H9 (cell line): ENCODE results near the gene BYSL. TPM values are rescaled to one million over a fixed set of nuclear protein-coding genes. Genes with fewer than 3 reads are reported as not detected.
"Not testable (repeated sequence)": the region's sequence is repeated elsewhere in the genome, so short reads cannot be mapped to it uniquely, and the experiment has no call there.

Experiments used
- DNase-seq: peaks from one replicate; pipeline ENCODE4 v3.0.0-alpha.2; 2017
- H2AFZ ChIP-seq: one replicate; pipeline ENCODE4 v1.6.1; 2013; ENCODE audit warnings: mild to moderate bottlenecking, low read length, control low read depth, moderate library complexity
- H2AK5ac ChIP-seq: 2 replicates; pipeline ENCODE4 v1.6.1; 2013; ENCODE audit warnings: low read length, control low read depth, mixed read lengths; ENCODE audit not compliant: insufficient read length
- H2BK120ac ChIP-seq: one replicate; pipeline ENCODE4 v1.6.1; 2013; ENCODE audit warnings: low read depth, mild to moderate bottlenecking, low read length, control low read depth, inconsistent platforms; ENCODE audit not compliant: poor library complexity, severe bottlenecking
- H2BK12ac ChIP-seq: 2 replicates; pipeline ENCODE4 v1.6.1; 2013; ENCODE audit warnings: low read length, control low read depth, mixed read lengths, low read depth; ENCODE audit not compliant: insufficient read length
- H2BK15ac ChIP-seq: 2 replicates; pipeline ENCODE4 v1.6.1; 2013; ENCODE audit warnings: low read depth, low read length, control low read depth
- H2BK20ac ChIP-seq: one replicate; pipeline ENCODE4 v1.6.1; 2013; ENCODE audit warnings: low read depth, mild to moderate bottlenecking, low read length, control low read depth, inconsistent platforms; ENCODE audit not compliant: poor library complexity, severe bottlenecking
- H2BK5ac ChIP-seq: 2 replicates; pipeline ENCODE4 v1.6.1; 2013; ENCODE audit warnings: low read length, control low read depth, mixed read lengths; ENCODE audit not compliant: insufficient read length
- H3K14ac ChIP-seq: 2 replicates; pipeline ENCODE4 v1.6.1; 2013; ENCODE audit warnings: low read length, control low read depth; ENCODE audit not compliant: insufficient read depth
- H3K18ac ChIP-seq: 2 replicates; pipeline ENCODE4 v1.6.1; 2013; ENCODE audit warnings: low read depth, mild to moderate bottlenecking, mixed read lengths, low read length, control low read depth; ENCODE audit not compliant: insufficient read length
- H3K23ac ChIP-seq: 2 replicates; pipeline ENCODE4 v1.6.1; 2013; ENCODE audit warnings: low read length, control low read depth, mixed read lengths, low read depth; ENCODE audit not compliant: insufficient read length
- H3K23me2 ChIP-seq: 2 replicates; pipeline ENCODE4 v1.6.1; 2013; ENCODE audit warnings: low read depth, mild to moderate bottlenecking, mixed read lengths, low read length, control low read depth; ENCODE audit not compliant: insufficient read length, poor library complexity, severe bottlenecking
- H3K27ac ChIP-seq: 2 replicates; pipeline ENCODE4 v1.5.1; 2013; ENCODE audit warnings: low read length, control low read depth, mixed read lengths, low read depth; ENCODE audit not compliant: insufficient read length
- H3K27me3 ChIP-seq: 2 replicates; pipeline ENCODE4 v1.6.1; 2013; ENCODE audit warnings: low read length, control low read depth, inconsistent platforms; ENCODE audit not compliant: insufficient read depth
- H3K4ac ChIP-seq: 2 replicates; pipeline ENCODE4 v1.6.1; 2013; ENCODE audit warnings: low read depth, mild to moderate bottlenecking, control low read depth, inconsistent platforms, low read length, moderate library complexity
- H3K4me1 ChIP-seq: 2 replicates; pipeline ENCODE4 v1.6.1; 2013; ENCODE audit warnings: low read length, control low read depth, inconsistent platforms; ENCODE audit not compliant: insufficient read depth
- H3K4me2 ChIP-seq: 2 replicates; pipeline ENCODE4 v1.6.1; 2013; ENCODE audit warnings: low read length, control low read depth, mixed read lengths; ENCODE audit not compliant: insufficient read length, insufficient read depth
- H3K56ac ChIP-seq: 2 replicates; pipeline ENCODE4 v1.6.1; 2013; ENCODE audit warnings: low read depth, mild to moderate bottlenecking, mixed read lengths, low read length, control low read depth; ENCODE audit not compliant: insufficient read length
- H3K79me1 ChIP-seq: 2 replicates; pipeline ENCODE4 v1.6.1; 2013; ENCODE audit warnings: low read depth, mild to moderate bottlenecking, moderate library complexity, low read length, control low read depth, inconsistent platforms; ENCODE audit not compliant: insufficient read depth, poor library complexity, severe bottlenecking
- H3K79me2 ChIP-seq: 2 replicates; pipeline ENCODE4 v1.6.1; 2013; ENCODE audit warnings: low read length, control low read depth, inconsistent platforms; ENCODE audit not compliant: insufficient read depth
- H3K9ac ChIP-seq: 2 replicates; pipeline ENCODE4 v1.6.1; 2013; ENCODE audit warnings: low read length, control low read depth, mixed read lengths; ENCODE audit not compliant: insufficient read length; ENCODE audit errors: extremely low read depth
- H3K9me3 ChIP-seq: one replicate; pipeline ENCODE4 v1.6.1; 2013; ENCODE audit warnings: low read depth, low read length, inconsistent platforms; ENCODE audit not compliant: control insufficient read depth
- H3T11ph ChIP-seq: one replicate; pipeline ENCODE4 v1.6.1; 2013; ENCODE audit warnings: mild to moderate bottlenecking, low read length, control low read depth, inconsistent platforms
- H4K20me1 ChIP-seq: one replicate; pipeline ENCODE4 v1.6.1; 2013; ENCODE audit not compliant: control insufficient read depth, insufficient read length, insufficient read depth
- H4K5ac ChIP-seq: 2 replicates; pipeline ENCODE4 v1.6.1; 2013; ENCODE audit warnings: low read depth, mild to moderate bottlenecking, mixed read lengths, low read length, control low read depth; ENCODE audit not compliant: insufficient read length
- H4K8ac ChIP-seq: replicated peaks from 2 replicates; pipeline ENCODE4 v1.6.1; 2013; ENCODE audit warnings: low read length, control low read depth, mixed read lengths, low read depth; ENCODE audit not compliant: insufficient read length
- H4K91ac ChIP-seq: 2 replicates; pipeline ENCODE4 v1.6.1; 2013; ENCODE audit warnings: low read depth, mild to moderate bottlenecking, moderate library complexity, mixed read lengths, low read length, control low read depth; ENCODE audit not compliant: insufficient read length
- H3K27ac Mint-ChIP-seq, 3 experiments: 2 replicates in 2 of 3; 3 replicates in 1 of 3; pipeline ENCODE4 v1.8.0; 2020 to 2021; ENCODE audit warnings: mixed read lengths in 3 of 3, mild to moderate bottlenecking in 1 of 3, moderate library complexity in 1 of 3
- H3K27me3 Mint-ChIP-seq: 2 replicates; pipeline ENCODE4 v1.8.0; 2021; ENCODE audit warnings: low read depth, mild to moderate bottlenecking, moderate library complexity, mixed read lengths
- H3K36me3 Mint-ChIP-seq, 3 experiments: 2 replicates in 2 of 3; 3 replicates in 1 of 3; pipeline ENCODE4 v1.8.0; 2020 to 2021; ENCODE audit warnings: low read depth in 3 of 3, mixed read lengths in 3 of 3; ENCODE audit not compliant: insufficient read depth in 1 of 3
- H3K4me1 Mint-ChIP-seq, 2 experiments: 2 replicates each; pipeline ENCODE4 v1.8.0; 2020; ENCODE audit warnings: mixed read lengths in 2 of 2
- H3K4me3 Mint-ChIP-seq, 2 experiments: 2 replicates in 1 of 2; 3 replicates in 1 of 2; pipeline ENCODE4 v1.8.0; 2020 to 2021; ENCODE audit warnings: mild to moderate bottlenecking in 2 of 2, mixed read lengths in 2 of 2, moderate library complexity in 1 of 2
- H3K9me3 Mint-ChIP-seq, 2 experiments: 2 replicates in 1 of 2; 3 replicates in 1 of 2; pipeline ENCODE4 v1.8.0; 2020; ENCODE audit warnings: mild to moderate bottlenecking in 2 of 2, mixed read lengths in 2 of 2, moderate library complexity in 1 of 2
- WGBS: extraction: QIAGEN DNeasy Blood & Tissue Kit; methylation state at CpG from one replicate; pipeline ENCODE4 v1.1.7; 2013; ENCODE audit warnings: missing lambda C conversion rate, low lambda C conversion rate, mixed read lengths; ENCODE audit not compliant: insufficient read length; ENCODE audit errors: extremely low coverage; 5-methylcytosine and 5-hydroxymethylcytosine counted together
- total RNA-seq: library from RNA; stranded (reverse); gene quantifications from 2 replicates; pipeline ENCODE4 v1.2.1, GENCODE V29; 2021
- TF ChIP-seq, protein P1 (sequence below): fragments of 200-600 bp; sonication (generic); conservative IDR thresholded peaks from 3 replicates; pipeline ENCODE4 v1.8.0; 2021; ENCODE audit warnings: antibody characterized with exemption, mild to moderate bottlenecking

The BYSL gene
- total RNA-seq, 1 experiment from 2014 or later: 71.1 TPM

DNA sequence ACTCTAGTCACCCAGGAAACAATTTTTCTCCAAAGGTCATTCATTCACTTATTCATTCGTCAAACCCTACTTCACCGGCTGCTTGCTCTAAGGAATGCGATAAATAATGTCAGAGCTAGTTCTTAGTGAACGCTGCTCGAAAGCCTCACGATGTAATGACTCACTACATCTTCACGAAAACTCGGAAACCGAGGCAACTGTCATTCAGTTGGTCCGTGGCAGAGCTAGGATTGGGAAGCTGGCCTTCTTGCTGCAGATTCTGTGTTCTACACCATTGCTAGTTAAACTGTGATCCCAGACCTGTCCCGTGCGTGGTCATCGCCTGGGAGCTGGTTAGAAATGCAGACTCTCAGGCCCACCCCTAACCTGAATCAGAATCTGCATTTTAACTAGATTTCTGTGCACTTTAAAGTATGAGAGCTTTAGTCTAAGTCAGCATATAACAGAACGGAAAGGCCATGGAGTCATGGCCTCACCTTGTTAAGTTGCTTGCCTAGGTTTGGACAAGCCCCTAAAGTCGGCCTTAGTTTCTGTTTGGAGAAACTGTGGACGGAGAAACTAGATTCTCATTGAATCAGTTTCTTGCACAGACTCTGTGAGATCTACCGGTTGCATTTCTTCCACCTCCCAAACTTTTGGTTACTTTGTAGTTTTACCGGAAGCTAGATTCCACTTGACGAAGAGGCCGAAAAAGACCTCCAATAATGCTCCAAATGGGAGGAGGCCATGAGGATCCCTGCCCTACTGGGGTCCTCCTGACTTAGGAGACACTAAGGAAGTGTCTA is 21.0 kb downstream of the BYSL start:
- Histone ChIP-seq H3T11ph (no peak overlapping the region), H2AFZ (peak overlapping the region; percentile 83), H3K79me2 (no peaks in the 10 kb centered on the region), H3K23me2 (peaks cover 7% of the 10 kb centered on the region), H3K4me2 (peak overlapping the region; percentile 72), H2BK12ac (no peak overlapping the region), H3K4me1 (peaks cover 16% of the 10 kb centered on the region; the same call in 1 of the 2 replicates), H3K9me3 (no peaks in the 10 kb centered on the region), H2BK15ac (no peak overlapping the region), H2BK5ac (no peak overlapping the region), H3K23ac (no peak overlapping the region), H3K14ac (no peak overlapping the region), H4K20me1 (no peaks in the 10 kb centered on the region), H3K18ac (no peak overlapping the region), H3K9ac (peak overlapping the region; percentile 30), H4K8ac (no peak overlapping the region), H3K56ac (no peak overlapping the region), H3K27me3 (no peaks in the 10 kb centered on the region), H2AK5ac (no peak overlapping the region), H3K27ac (no peak overlapping the region), H4K91ac (no peak overlapping the region), H3K79me1 (no peaks in the 10 kb centered on the region), H2BK120ac (no peak overlapping the region), H3K4ac (no peak overlapping the region), H4K5ac (no peak overlapping the region), H2BK20ac (no peak overlapping the region)
- Mint-ChIP-seq H3K27me3 (peaks cover 5% of the 10 kb centered on the region), H3K4me1 (peaks cover 24 to 32% of the 10 kb centered on the region in 2 experiments), H3K4me3 (peak overlapping the region; percentile 73 to 84), H3K36me3 (peaks cover 0 to 6% (median 5%) of the 10 kb centered on the region in 3 experiments; a peak in 6 of 7 replicates), H3K9me3 (no peaks in the 10 kb centered on the region), H3K27ac (no peak overlapping the region)
- TF ChIP-seq, protein P1, sequence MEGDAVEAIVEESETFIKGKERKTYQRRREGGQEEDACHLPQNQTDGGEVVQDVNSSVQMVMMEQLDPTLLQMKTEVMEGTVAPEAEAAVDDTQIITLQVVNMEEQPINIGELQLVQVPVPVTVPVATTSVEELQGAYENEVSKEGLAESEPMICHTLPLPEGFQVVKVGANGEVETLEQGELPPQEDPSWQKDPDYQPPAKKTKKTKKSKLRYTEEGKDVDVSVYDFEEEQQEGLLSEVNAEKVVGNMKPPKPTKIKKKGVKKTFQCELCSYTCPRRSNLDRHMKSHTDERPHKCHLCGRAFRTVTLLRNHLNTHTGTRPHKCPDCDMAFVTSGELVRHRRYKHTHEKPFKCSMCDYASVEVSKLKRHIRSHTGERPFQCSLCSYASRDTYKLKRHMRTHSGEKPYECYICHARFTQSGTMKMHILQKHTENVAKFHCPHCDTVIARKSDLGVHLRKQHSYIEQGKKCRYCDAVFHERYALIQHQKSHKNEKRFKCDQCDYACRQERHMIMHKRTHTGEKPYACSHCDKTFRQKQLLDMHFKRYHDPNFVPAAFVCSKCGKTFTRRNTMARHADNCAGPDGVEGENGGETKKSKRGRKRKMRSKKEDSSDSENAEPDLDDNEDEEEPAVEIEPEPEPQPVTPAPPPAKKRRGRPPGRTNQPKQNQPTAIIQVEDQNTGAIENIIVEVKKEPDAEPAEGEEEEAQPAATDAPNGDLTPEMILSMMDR: no peak
- WGBS: no CpG with 5 or more reads among the region's 20 CpGs
- no peak for DNase-seq

DNA sequence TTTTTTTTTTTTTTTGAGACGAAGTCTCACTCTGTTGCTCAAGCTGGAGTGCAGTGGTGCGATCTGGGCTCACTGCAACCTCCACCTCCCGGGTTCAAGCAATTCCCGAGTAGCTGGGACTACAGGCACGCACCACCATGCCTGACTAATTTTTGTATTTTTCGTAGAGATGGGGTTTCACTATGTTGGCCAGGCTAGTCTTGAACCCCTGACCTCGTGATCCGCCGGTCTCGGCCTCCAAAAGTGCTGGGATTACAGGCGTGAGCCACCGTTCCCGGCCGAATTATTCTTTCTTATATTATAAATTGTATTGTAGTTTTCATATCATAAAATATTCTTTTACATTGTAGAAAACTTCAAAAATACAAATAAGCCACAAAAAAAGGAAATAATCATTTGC is 21.6 kb downstream of the BYSL start:
- H2BK15ac ChIP-seq, H3K4me3 Mint-ChIP-seq, DNase-seq, H2AK5ac ChIP-seq, H3K36me3 Mint-ChIP-seq, H3K9me3 Mint-ChIP-seq, H3K27ac ChIP-seq, H3K27me3 ChIP-seq, H3K4me2 ChIP-seq, H4K8ac ChIP-seq, H2AFZ ChIP-seq, H3T11ph ChIP-seq, H2BK5ac ChIP-seq, H3K9ac ChIP-seq, H3K4ac ChIP-seq, H3K23me2 ChIP-seq, H3K23ac ChIP-seq, H3K18ac ChIP-seq, H2BK120ac ChIP-seq, H2BK20ac ChIP-seq, H3K9me3 ChIP-seq, H4K91ac ChIP-seq, H3K79me1 ChIP-seq, H4K5ac ChIP-seq, H3K56ac ChIP-seq, H3K27ac Mint-ChIP-seq, H2BK12ac ChIP-seq, H3K79me2 ChIP-seq, H3K14ac ChIP-seq, H3K27me3 Mint-ChIP-seq, H4K20me1 ChIP-seq: not testable (repeated sequence)
- no CpG with 5 or more reads among the region's 14 CpGs for WGBS
- H3K4me1 ChIP-seq: peaks cover 16% of the 10 kb centered on the region; the same call in 1 of the 2 replicates
- H3K4me1 Mint-ChIP-seq: peaks cover 24 to 32% of the 10 kb centered on the region in 2 experiments
